PC-3 (cell line): ENCODE data around the gene ETV6. TPM values are rescaled to one million over a fixed set of nuclear protein-coding genes. Genes with fewer than 3 reads are reported as not detected.

ENCODE experiments used
- ATAC-seq: fragments of 200-7000 bp; cut with Tn5 transposase; 2 replicates; pipeline ENCODE4 v1.9.1; 2020; ENCODE audit warnings: mild to moderate bottlenecking, moderate library complexity
- BruUV-seq: library from RNA; stranded (reverse); fragments of 400-500 nt; replicated peaks from 2 replicates; lab custom pipeline; 2021; lab: Mats Ljungman, UMichigan
- CTCF ChIA-PET: fragments of 300-600 bp; sonication (Branson Sonifier 250); formaldehyde crosslinking; loops from one replicate; lab custom pipeline; 2022; ENCODE audit warnings: antibody characterized with exemption; lab: Charles Lee
- POLR2A ChIA-PET: fragments of 300-600 bp; sonication (Branson Sonifier 250); formaldehyde crosslinking; loops from one replicate; lab custom pipeline; 2022; ENCODE audit warnings: antibody characterized with exemption; ENCODE audit not compliant: unreplicated experiment; lab: Charles Lee
- DNase-seq: peaks from one replicate; pipeline ENCODE4 v3.0.0-alpha.2; 2015
- H2AFZ ChIP-seq: fragments of 300-600 bp; sonication (generic); 2 replicates; pipeline ENCODE4 v1.6.0; 2016; ENCODE audit warnings: antibody characterized with exemption, low read length
- H3F3A ChIP-seq: fragments of 300-600 bp; sonication (generic); one replicate; pipeline ENCODE4 v1.6.0; 2017; ENCODE audit warnings: antibody characterized with exemption, low read length, control low read depth, mild to moderate bottlenecking; ENCODE audit not compliant: unreplicated experiment
- H3K27ac ChIP-seq: fragments of 300-600 bp; sonication (generic); 2 replicates; pipeline ENCODE4 v1.5.1; 2016; ENCODE audit warnings: mild to moderate bottlenecking, low read length
- H3K27me3 ChIP-seq: fragments of 300-600 bp; sonication (generic); 2 replicates; pipeline ENCODE4 v1.6.1; 2016; ENCODE audit warnings: low read length, mixed read lengths
- H3K36me3 ChIP-seq: fragments of 300-600 bp; sonication (generic); 2 replicates; pipeline ENCODE4 v1.6.1; 2016; ENCODE audit warnings: low read depth, mixed run types, low read length, mixed read lengths
- H3K4me1 ChIP-seq: fragments of 300-600 bp; sonication (generic); 2 replicates; pipeline ENCODE4 v1.5.1; 2016; ENCODE audit warnings: low read length; ENCODE audit not compliant: insufficient read depth
- H3K4me2 ChIP-seq: fragments of 300-600 bp; sonication (generic); 2 replicates; pipeline ENCODE4 v1.6.0; 2016; ENCODE audit warnings: low read length
- H3K4me3 ChIP-seq: fragments of 300-600 bp; sonication (generic); 2 replicates; pipeline ENCODE4 v1.5.1; 2016; ENCODE audit warnings: mild to moderate bottlenecking, low read length, mixed read lengths
- H3K79me2 ChIP-seq: fragments of 300-600 bp; sonication (generic); 2 replicates; pipeline ENCODE4 v1.6.1; 2017; ENCODE audit warnings: low read length, mixed read lengths
- H3K9ac ChIP-seq: fragments of 300-600 bp; sonication (generic); 2 replicates; pipeline ENCODE4 v1.6.0; 2016; ENCODE audit warnings: mild to moderate bottlenecking, low read length
- H3K9me2 ChIP-seq: fragments of 300-600 bp; sonication (generic); replicated peaks from 2 replicates; pipeline ENCODE4 v1.6.1; 2016; ENCODE audit warnings: mixed run types, low read length, mixed read lengths
- H3K9me3 ChIP-seq: fragments of 300-600 bp; sonication (generic); 2 replicates; pipeline ENCODE4 v1.6.1; 2016; ENCODE audit warnings: low read length, mixed read lengths
- H4K20me1 ChIP-seq: fragments of 300-600 bp; sonication (generic); 2 replicates; pipeline ENCODE4 v1.6.1; 2016; ENCODE audit warnings: low read length, mixed read lengths
- EZH2 ChIP-seq: fragments of 300-600 bp; sonication (generic); IDR thresholded peaks from one replicate; pipeline ENCODE4 v1.6.1; 2017; ENCODE audit warnings: antibody characterized with exemption, mild to moderate bottlenecking, low read length; ENCODE audit not compliant: unreplicated experiment
- EZH2phosphoT487 ChIP-seq: fragments of 300-600 bp; sonication (generic); IDR thresholded peaks from 2 replicates; pipeline ENCODE4 v1.6.1; 2018; ENCODE audit warnings: mild to moderate bottlenecking, antibody characterized with exemption, low read length, borderline replicate concordance
- intact Hi-C: fragments of 100-400 bp; cut with micrococcal nuclease; formaldehyde crosslinking; loops from 2 replicates; pipeline ENCODE4 v1.9.0; 2023
- total RNA-seq: library from RNA; depleted of rRNA; stranded (reverse); fragments of >200 nt; gene quantifications from 2 replicates; pipeline ENCODE4 v1.2.3, GENCODE V29; 2014
- TF ChIP-seq, protein P1 (sequence below): fragments of 300-600 bp; sonication (generic); conservative IDR thresholded peaks from 2 replicates; pipeline ENCODE4 v1.5.1; 2017; ENCODE audit warnings: antibody characterized with exemption, low read depth, mild to moderate bottlenecking, low read length

ETV6 gene
- total RNA-seq, 1 experiment from 2014 or later, result 5.0 TPM

DNA sequence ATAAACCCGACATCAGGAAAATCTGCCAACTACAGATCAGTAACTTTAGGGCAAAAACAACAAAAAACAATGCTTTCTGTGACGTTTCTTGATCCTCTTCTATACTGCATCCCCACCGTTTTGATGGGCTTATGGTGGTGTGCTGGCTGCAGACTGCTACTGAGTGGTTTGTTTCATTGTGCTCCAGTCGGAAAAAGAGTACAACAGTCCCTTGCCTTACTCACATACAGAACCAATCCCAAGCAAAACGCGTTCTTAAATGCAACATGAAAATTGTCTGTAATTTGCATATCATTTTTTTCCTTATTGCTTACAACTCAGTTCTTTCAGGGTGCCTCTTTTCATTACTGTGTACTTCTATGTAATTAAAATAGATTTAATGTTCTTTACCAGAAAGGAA is 2.3 kb downstream of the ETV6 start:
- Histone ChIP-seq H3F3A (no peaks in the 10 kb centered on the region), H3K79me2 (peaks cover 57% of the 10 kb centered on the region), H3K4me2 (peak overlapping the region; percentile 97), H3K9me2 (no peaks in the 10 kb centered on the region), H3K9ac (peak overlapping the region; percentile 84; the same call in 1 of the 2 replicates), H3K4me3 (peak overlapping the region; percentile 95), H3K4me1 (peaks cover 14% of the 10 kb centered on the region), H3K27ac (no peak overlapping the region), H3K36me3 (no peaks in the 10 kb centered on the region), H3K27me3 (no peaks in the 10 kb centered on the region), H4K20me1 (peaks cover 10% of the 10 kb centered on the region; the same call in 1 of the 2 replicates), H3K9me3 (no peaks in the 10 kb centered on the region), H2AFZ (no peak overlapping the region)
- DNase-seq (peak; percentile 18), ATAC-seq (no peak)
- intact Hi-C loops, result loop anchor here (2.0 kb wide), 1 partner anchor 233 kb away; no protein-coding TSS in a partner anchor
- POLR2A ChIA-PET, result no interaction called here
- CTCF ChIA-PET, result no interaction called here
- TF ChIP-seq, protein P1, sequence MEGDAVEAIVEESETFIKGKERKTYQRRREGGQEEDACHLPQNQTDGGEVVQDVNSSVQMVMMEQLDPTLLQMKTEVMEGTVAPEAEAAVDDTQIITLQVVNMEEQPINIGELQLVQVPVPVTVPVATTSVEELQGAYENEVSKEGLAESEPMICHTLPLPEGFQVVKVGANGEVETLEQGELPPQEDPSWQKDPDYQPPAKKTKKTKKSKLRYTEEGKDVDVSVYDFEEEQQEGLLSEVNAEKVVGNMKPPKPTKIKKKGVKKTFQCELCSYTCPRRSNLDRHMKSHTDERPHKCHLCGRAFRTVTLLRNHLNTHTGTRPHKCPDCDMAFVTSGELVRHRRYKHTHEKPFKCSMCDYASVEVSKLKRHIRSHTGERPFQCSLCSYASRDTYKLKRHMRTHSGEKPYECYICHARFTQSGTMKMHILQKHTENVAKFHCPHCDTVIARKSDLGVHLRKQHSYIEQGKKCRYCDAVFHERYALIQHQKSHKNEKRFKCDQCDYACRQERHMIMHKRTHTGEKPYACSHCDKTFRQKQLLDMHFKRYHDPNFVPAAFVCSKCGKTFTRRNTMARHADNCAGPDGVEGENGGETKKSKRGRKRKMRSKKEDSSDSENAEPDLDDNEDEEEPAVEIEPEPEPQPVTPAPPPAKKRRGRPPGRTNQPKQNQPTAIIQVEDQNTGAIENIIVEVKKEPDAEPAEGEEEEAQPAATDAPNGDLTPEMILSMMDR, result no peak
- TF ChIP-seq EZH2phosphoT487 (no peak), EZH2 (no peak)
- BruUV-seq, result no TSS peak

DNA sequence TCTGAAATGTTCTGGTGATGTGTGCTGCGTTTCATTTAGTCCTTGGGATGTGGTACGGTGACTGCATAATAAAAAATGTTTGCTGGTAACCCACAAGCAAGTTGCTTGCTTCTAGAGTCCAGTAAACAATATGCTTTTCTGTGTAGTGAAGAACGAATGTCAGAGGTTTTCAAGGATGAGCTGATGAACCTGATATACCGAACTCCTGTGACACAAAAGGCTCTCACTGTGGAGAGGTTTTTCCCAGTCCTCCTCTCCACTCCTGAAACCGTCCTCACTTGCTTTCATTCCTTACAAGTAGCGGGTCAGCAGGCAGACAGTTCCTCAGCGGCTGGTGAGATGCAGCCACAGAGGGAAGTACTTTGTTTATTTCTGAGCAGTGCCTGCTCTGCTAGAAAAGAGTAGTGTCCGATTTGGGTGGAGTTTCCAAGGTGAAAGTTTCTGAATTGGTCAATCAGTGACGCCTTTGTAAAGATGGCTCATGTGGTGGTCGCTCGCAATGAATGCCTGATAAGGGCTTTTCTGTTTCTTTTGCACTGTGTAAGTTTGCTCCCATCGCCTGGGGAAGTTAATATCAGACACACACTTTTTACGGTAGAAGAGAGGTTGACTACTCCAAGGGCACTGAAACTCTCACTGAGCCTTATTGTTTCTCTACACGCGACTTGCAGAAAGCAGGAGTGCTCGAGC is 3.0 kb downstream of the ETV6 start:
- POLR2A ChIA-PET, result no interaction called here
- no TSS peak for BruUV-seq

More for the DNA sequence above, 3.0 kb downstream of the ETV6 start:
- Histone ChIP-seq H3K9me2 (no peaks in the 10 kb centered on the region), H4K20me1 (peaks cover 10% of the 10 kb centered on the region; the same call in 1 of the 2 replicates), H3K4me1 (peaks cover 14% of the 10 kb centered on the region), H3K9ac (0 out of 2 replicates have a peak overlapping the region, but pooled peaks have one; percentile 84), H3K4me3 (peak overlapping the region; percentile 95), H3K36me3 (no peaks in the 10 kb centered on the region), H3K9me3 (no peaks in the 10 kb centered on the region), H3K79me2 (peaks cover 61% of the 10 kb centered on the region), H3K4me2 (peak overlapping the region; percentile 97), H2AFZ (no peak overlapping the region), H3K27me3 (no peaks in the 10 kb centered on the region), H3K27ac (no peak overlapping the region), H3F3A (no peaks in the 10 kb centered on the region)
- intact Hi-C loops, result no loop called here
- no peak for ATAC-seq
- TF ChIP-seq EZH2phosphoT487, result no peak
- TF ChIP-seq, protein P1, result no peak
- CTCF ChIA-PET, result no interaction called here
- DNase-seq, result peak; percentile 19
